Bronchial epithelial cell (primary cell): ENCODE results near the gene ELOF1. TPM values are rescaled to one million over a fixed set of nuclear protein-coding genes. Genes with fewer than 3 reads are reported as not detected.

ENCODE experiments used
- DNase-seq: peaks from one replicate; pipeline ENCODE4 v3.0.0-alpha.2; 2010; ENCODE audit warnings: low read depth
- FAIRE-seq: peaks from 2 replicates; lab custom pipeline; 2011; peaks lifted over from hg19 to GRCh38; lab: Jason Lieb, UNC
- H3K27me3 ChIP-seq: 2 replicates; pipeline ENCODE4 v1.5.1; 2011; ENCODE audit warnings: low read length; ENCODE audit not compliant: control insufficient read depth, insufficient read depth
- H3K36me3 ChIP-seq: 2 replicates; pipeline ENCODE4 v1.5.1; 2011; ENCODE audit warnings: low read length; ENCODE audit not compliant: control insufficient read depth, insufficient read depth
- H3K4me3 ChIP-seq: 2 replicates; pipeline ENCODE4 v1.5.1; 2011; ENCODE audit warnings: mild to moderate bottlenecking, low read depth, low read length, control low read depth
- CTCF ChIP-seq: IDR thresholded peaks from 2 replicates; pipeline ENCODE4 v1.5.1; 2011; ENCODE audit warnings: mild to moderate bottlenecking, moderate library complexity, low read length, control low read depth, inconsistent platforms; ENCODE audit not compliant: insufficient read depth, severe bottlenecking
- total RNA-seq: library from RNA; depleted of rRNA; stranded (reverse); fragments of >200 nt; gene quantifications from 2 replicates; pipeline ENCODE4 v1.2.1, GENCODE V29; 2014

The ELOF1 gene
- total RNA-seq, 1 donor from 2014 or later = 20.3 TPM

GRCh38 chr19:11596156-11596555 lies 37.1 kb upstream of the ELOF1 start:
- no peak overlapping the region for H3K4me3 ChIP-seq
- H3K27me3 ChIP-seq = no peaks in the 10 kb centered on the region
- FAIRE-seq (no peak), DNase-seq (no peak)
- no peak for TF ChIP-seq CTCF
- H3K36me3 ChIP-seq = peaks cover 3% of the 10 kb centered on the region

- Histone ChIP-seq H3K4me3 (no peak overlapping the region), H3K36me3 (peaks cover 3% of the 10 kb centered on the region), H3K27me3 (no peaks in the 10 kb centered on the region)
- no peak for TF ChIP-seq CTCF
- DNase-seq (no peak), FAIRE-seq (no peak)
Measured at GRCh38 chr19:11594084-11594483, 35.1 kb upstream of the ELOF1 start.

- no peak for FAIRE-seq
- no peak overlapping the region for H3K4me3 ChIP-seq
- DNase-seq = no peak
- no peaks in the 10 kb centered on the region for H3K36me3 ChIP-seq
- no peaks in the 10 kb centered on the region for H3K27me3 ChIP-seq
- TF ChIP-seq CTCF = no peak
Measured at GRCh38 chr19:11587975-11588631, 29.1 kb upstream of the ELOF1 start.

- no peak overlapping the region for H3K4me3 ChIP-seq
- no peaks in the 10 kb centered on the region for H3K36me3 ChIP-seq
- no peaks in the 10 kb centered on the region for H3K27me3 ChIP-seq
- no peak for FAIRE-seq
- peak; percentile 88 for TF ChIP-seq CTCF
- peak; percentile 35 for DNase-seq
Measured at GRCh38 chr19:11587302-11587974, 28.4 kb upstream of the ELOF1 start.

GRCh38 chr19:11586331-11586730 lies 27.3 kb upstream of the ELOF1 start:
- H3K36me3 ChIP-seq = no peaks in the 10 kb centered on the region
- H3K4me3 ChIP-seq = no peak overlapping the region
- no peaks in the 10 kb centered on the region for H3K27me3 ChIP-seq
- DNase-seq (no peak), FAIRE-seq (no peak)
- TF ChIP-seq CTCF = no peak
